Upper lobe of right lung (tissue), 1 donor: ENCODE measurements around the gene ALPP. TPM values are rescaled to one million over a fixed set of nuclear protein-coding genes. Genes with fewer than 3 reads are reported as not detected.
"Not testable (repeated sequence)": the region's sequence is repeated elsewhere in the genome, so short reads cannot be mapped to it uniquely, and the experiment has no call there.

ENCODE experiments used
- ATAC-seq: fragments of 200-7000 bp; cut with Tn5 transposase; one replicate; pipeline ENCODE4 v1.9.1; 2020; ENCODE audit warnings: mild to moderate bottlenecking, moderate library complexity
- DNase-seq: peaks from one replicate; pipeline ENCODE4 v3.0.0-alpha.2; 2020
- H3K27ac ChIP-seq: fragments of 200-600 bp; one replicate; pipeline ENCODE4 v1.8.0; 2022
- H3K27me3 ChIP-seq: fragments of 200-600 bp; one replicate; pipeline ENCODE4 v1.8.0; 2022; ENCODE audit warnings: mild to moderate bottlenecking
- H3K36me3 ChIP-seq: fragments of 200-600 bp; one replicate; pipeline ENCODE4 v1.8.0; 2022
- H3K4me1 ChIP-seq: fragments of 200-600 bp; one replicate; pipeline ENCODE4 v1.8.0; 2022
- H3K4me3 ChIP-seq: fragments of 200-600 bp; one replicate; pipeline ENCODE4 v1.8.0; 2022; ENCODE audit warnings: mild to moderate bottlenecking
- H3K9me3 ChIP-seq: fragments of 200-600 bp; one replicate; pipeline ENCODE4 v1.8.0; 2022
- intact Hi-C: fragments of 100-400 bp; cut with DNase I; formaldehyde crosslinking; loops from one replicate; pipeline ENCODE4 v1.11.0; 2022
- total RNA-seq: library from RNA; stranded (reverse); fragmentation: NEBNext Ultra II Directional; extraction: Animal tissue kit (Norgen Biotek cat#: 25700); gene quantifications from one replicate; pipeline ENCODE4 v1.2.1, GENCODE V29; 2021
- TF ChIP-seq, protein P1 (sequence below): fragments of 200-600 bp; IDR thresholded peaks from one replicate; pipeline ENCODE4 v1.8.0; 2022; ENCODE audit warnings: antibody characterized with exemption
- donor health status: DM: no; HTN: yes; CAD: no; lungs with severe emphysema.

Gene ALPP
- total RNA-seq, 1 donor from 2014 or later: 9.5 TPM

DNA sequence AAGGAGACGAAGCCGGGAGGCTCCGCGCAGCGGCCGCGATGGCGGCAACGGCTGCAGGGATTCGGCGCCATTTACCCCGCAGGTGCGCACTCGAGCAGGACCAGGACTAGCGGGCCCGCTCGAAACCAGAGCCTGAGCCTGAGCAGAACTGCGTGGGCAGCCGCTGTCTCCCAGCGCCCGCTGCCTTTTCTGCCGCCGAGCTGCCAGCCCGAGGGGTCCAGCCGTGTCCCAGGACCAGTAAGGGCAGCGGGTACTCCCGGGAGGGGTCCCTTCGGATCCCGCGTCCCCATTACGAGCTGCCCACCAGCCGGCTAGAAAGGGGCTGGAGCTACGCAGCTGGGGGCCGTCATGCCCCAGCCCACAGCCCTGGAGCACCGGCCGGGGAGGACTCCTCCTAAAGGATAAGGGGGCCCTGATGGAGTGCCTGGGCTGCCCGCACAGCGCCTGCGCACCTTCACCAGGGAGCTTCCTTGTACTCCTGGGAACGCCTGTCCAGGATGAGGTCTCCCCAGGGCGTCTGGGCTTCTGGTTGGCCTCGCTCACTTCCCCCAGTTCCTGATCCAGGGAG is 9.9 kb downstream of the ALPP start:
- no peak overlapping the region for H3K27ac ChIP-seq
- ATAC-seq: peak; percentile 5
- peaks cover 49% of the 10 kb centered on the region for H3K27me3 ChIP-seq
- no peaks in the 10 kb centered on the region for H3K36me3 ChIP-seq
- no peaks in the 10 kb centered on the region for H3K9me3 ChIP-seq
- intact Hi-C loops: no loop called here
- TF ChIP-seq, protein P1, sequence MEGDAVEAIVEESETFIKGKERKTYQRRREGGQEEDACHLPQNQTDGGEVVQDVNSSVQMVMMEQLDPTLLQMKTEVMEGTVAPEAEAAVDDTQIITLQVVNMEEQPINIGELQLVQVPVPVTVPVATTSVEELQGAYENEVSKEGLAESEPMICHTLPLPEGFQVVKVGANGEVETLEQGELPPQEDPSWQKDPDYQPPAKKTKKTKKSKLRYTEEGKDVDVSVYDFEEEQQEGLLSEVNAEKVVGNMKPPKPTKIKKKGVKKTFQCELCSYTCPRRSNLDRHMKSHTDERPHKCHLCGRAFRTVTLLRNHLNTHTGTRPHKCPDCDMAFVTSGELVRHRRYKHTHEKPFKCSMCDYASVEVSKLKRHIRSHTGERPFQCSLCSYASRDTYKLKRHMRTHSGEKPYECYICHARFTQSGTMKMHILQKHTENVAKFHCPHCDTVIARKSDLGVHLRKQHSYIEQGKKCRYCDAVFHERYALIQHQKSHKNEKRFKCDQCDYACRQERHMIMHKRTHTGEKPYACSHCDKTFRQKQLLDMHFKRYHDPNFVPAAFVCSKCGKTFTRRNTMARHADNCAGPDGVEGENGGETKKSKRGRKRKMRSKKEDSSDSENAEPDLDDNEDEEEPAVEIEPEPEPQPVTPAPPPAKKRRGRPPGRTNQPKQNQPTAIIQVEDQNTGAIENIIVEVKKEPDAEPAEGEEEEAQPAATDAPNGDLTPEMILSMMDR: no peak
- H3K4me3 ChIP-seq: peak overlapping the region; percentile 36
- no peaks in the 10 kb centered on the region for H3K4me1 ChIP-seq
- peak; percentile 63 for DNase-seq

DNA sequence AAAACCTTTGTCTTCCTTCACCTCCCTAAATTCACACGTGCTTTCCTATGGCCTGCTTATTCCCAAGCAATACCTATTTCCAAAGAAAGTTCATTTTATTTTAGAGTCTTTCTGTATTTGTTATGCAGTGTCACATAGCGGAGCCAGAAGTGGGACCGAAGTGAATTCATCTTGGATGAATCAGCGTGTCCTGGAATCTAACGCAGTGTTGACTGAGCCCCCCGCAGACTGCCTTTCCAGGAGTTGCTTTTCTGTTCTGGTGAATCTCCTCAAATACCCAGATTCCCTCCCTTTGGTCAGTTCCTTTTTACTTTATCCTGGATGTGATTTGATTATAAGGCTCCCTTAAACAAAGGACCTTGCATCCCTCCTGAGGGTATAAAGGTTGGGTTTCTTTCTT is 10.8 kb downstream of the ALPP start:
- no peaks in the 10 kb centered on the region for H3K9me3 ChIP-seq
- no peak for DNase-seq
- H3K27me3 ChIP-seq: peaks cover 48% of the 10 kb centered on the region
- TF ChIP-seq, protein P1: no peak
- no peaks in the 10 kb centered on the region for H3K4me1 ChIP-seq
- H3K4me3 ChIP-seq: no peak overlapping the region
- no peaks in the 10 kb centered on the region for H3K36me3 ChIP-seq
- no peak overlapping the region for H3K27ac ChIP-seq
- no peak for ATAC-seq
- intact Hi-C loops: no loop called here

- Histone ChIP-seq H3K36me3 (no peaks in the 10 kb centered on the region), H3K27me3 (peaks cover 44% of the 10 kb centered on the region), H3K4me3 (no peak overlapping the region), H3K9me3 (no peaks in the 10 kb centered on the region), H3K27ac (no peak overlapping the region), H3K4me1 (no peaks in the 10 kb centered on the region)
- TF ChIP-seq, protein P1: no peak
- intact Hi-C loops: no loop called here
- ATAC-seq (no peak), DNase-seq (no peak)
Observed at GRCh38 chr2:232390661-232391060, 12.1 kb downstream of the ALPP start.

- DNase-seq: peak; percentile 38
- no peaks in the 10 kb centered on the region for H3K4me1 ChIP-seq
- no peaks in the 10 kb centered on the region for H3K36me3 ChIP-seq
- H3K27me3 ChIP-seq: peaks cover 21% of the 10 kb centered on the region
- ATAC-seq: no peak
- TF ChIP-seq, protein P1: no peak
- intact Hi-C loops: no loop called here
- H3K9me3 ChIP-seq: no peaks in the 10 kb centered on the region
- H3K4me3 ChIP-seq: no peak overlapping the region
- no peak overlapping the region for H3K27ac ChIP-seq
Observed at GRCh38 chr2:232393556-232393955, 15.0 kb downstream of the ALPP start.

GRCh38 chr2:232394431-232394830 is 15.9 kb downstream of the ALPP start:
- intact Hi-C loops, H3K9me3 ChIP-seq, ATAC-seq, H3K4me1 ChIP-seq, H3K27ac ChIP-seq, H3K36me3 ChIP-seq, H3K4me3 ChIP-seq: not testable (repeated sequence)
- DNase-seq: peak; percentile 9
- peaks cover 16% of the 10 kb centered on the region for H3K27me3 ChIP-seq

GRCh38 chr2:232395586-232395985 is 17.0 kb downstream of the ALPP start:
- no peak for ATAC-seq
- no peak for DNase-seq
- intact Hi-C loops: no loop called here
- Histone ChIP-seq H3K27ac (no peak overlapping the region), H3K27me3 (peaks cover 6% of the 10 kb centered on the region), H3K9me3 (no peaks in the 10 kb centered on the region), H3K4me3 (no peak overlapping the region), H3K4me1 (no peaks in the 10 kb centered on the region), H3K36me3 (no peaks in the 10 kb centered on the region)
- TF ChIP-seq, protein P1: no peak
